DND-41 (cell line): Measurements from ENCODE around the gene FEM1C.

Experiments used
- ATAC-seq: fragments of 200-7000 bp; cut with Tn5 transposase; 3 replicates; pipeline ENCODE4 v1.9.1; 2021; ENCODE audit warnings: low read depth; ENCODE audit not compliant: insufficient read depth
- DNase-seq: peaks from one replicate; pipeline ENCODE4 v3.0.0-alpha.2; 2020
- H2AFZ ChIP-seq: 2 replicates; pipeline ENCODE4 v1.6.0; 2012; ENCODE audit warnings: low read depth, low read length
- H3K27ac ChIP-seq: 2 replicates; pipeline ENCODE4 v1.5.1; 2012; ENCODE audit warnings: low read length, inconsistent platforms
- H3K27me3 ChIP-seq: fragments of 200-600 bp; sonication (generic); 2 replicates; pipeline ENCODE4 v1.6.0; 2012; ENCODE audit warnings: low read length, mild to moderate bottlenecking, inconsistent platforms; ENCODE audit not compliant: insufficient read depth, poor library complexity
- H3K36me3 ChIP-seq: 2 replicates; pipeline ENCODE4 v1.5.1; 2012; ENCODE audit warnings: low read length, inconsistent platforms; ENCODE audit not compliant: insufficient read depth
- H3K4me1 ChIP-seq: 2 replicates; pipeline ENCODE4 v1.5.1; 2012; ENCODE audit warnings: mild to moderate bottlenecking, low read length; ENCODE audit not compliant: insufficient read depth
- H3K4me2 ChIP-seq: 2 replicates; pipeline ENCODE4 v1.6.0; 2012; ENCODE audit warnings: mild to moderate bottlenecking, moderate library complexity, low read length, inconsistent platforms; ENCODE audit not compliant: insufficient read depth
- H3K4me3 ChIP-seq, 2 experiments: fragments of 200-600 bp in 1 of 2; shearing (Covaris generic) in 1 of 2; 2 replicates each; pipeline ENCODE4 v1.5.1; 2012 to 2016; ENCODE audit warnings: inconsistent platforms in 2 of 2, low read length in 2 of 2, mild to moderate bottlenecking in 2 of 2, low read depth in 1 of 2, moderate library complexity in 1 of 2
- H3K79me2 ChIP-seq: 2 replicates; pipeline ENCODE4 v1.6.0; 2012; ENCODE audit warnings: low read length, inconsistent platforms; ENCODE audit not compliant: insufficient read depth
- H3K9ac ChIP-seq: 2 replicates; pipeline ENCODE4 v1.6.0; 2012; ENCODE audit warnings: low read depth, mild to moderate bottlenecking, inconsistent platforms, low read length, moderate library complexity
- H3K9me3 ChIP-seq: 2 replicates; pipeline ENCODE4 v1.5.1; 2012; ENCODE audit warnings: low read length, moderate library complexity, mild to moderate bottlenecking, inconsistent platforms; ENCODE audit not compliant: insufficient read depth, severe bottlenecking
- H4K20me1 ChIP-seq: 2 replicates; pipeline ENCODE4 v1.6.0; 2012; ENCODE audit warnings: low read length; ENCODE audit not compliant: insufficient read depth
- EZH2 ChIP-seq: IDR thresholded peaks from 3 replicates; pipeline ENCODE4 v1.6.1; 2012; ENCODE audit warnings: borderline replicate concordance, low read depth, mild to moderate bottlenecking, moderate library complexity, low read length, inconsistent platforms; ENCODE audit not compliant: severe bottlenecking
- TF ChIP-seq, protein P1 (sequence below): IDR thresholded peaks from 2 replicates; pipeline ENCODE4 v1.5.1; 2012; ENCODE audit warnings: borderline replicate concordance, low read length, moderate library complexity, mild to moderate bottlenecking; ENCODE audit not compliant: poor library complexity, severe bottlenecking; ENCODE audit errors: extremely low read depth

FEM1C gene

DNA sequence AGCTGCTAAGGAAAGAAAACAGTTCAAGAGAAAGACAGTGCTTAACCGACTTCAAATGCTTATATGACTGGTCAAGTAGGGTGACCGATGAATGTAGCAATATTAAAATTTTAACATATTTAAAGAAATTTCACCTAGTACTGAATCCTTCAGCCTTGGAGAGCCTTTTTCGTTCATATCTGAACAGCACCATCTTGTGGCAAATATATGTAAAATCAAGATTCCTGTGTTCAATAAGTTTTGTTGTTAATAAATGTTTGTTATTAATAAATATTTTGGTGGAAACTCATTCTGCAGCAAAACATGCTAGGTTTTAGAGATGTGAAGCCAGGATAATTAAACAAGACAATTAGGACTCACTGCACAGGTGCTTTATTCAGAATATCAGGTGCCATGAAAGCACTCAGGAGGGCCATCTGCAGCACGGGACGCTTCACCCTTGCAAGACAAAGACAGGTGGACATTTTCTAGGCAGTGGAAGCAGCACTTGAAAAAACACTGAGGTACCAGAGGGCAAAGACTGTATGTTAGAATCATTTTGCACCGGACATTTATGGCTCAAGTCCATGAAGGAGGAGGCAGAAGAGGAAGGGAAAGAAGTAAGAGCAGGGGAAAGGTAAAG is 42.1 kb upstream of the FEM1C start:
- DNase-seq (no peak), ATAC-seq (peak; percentile 40; the same call in 1 of the 3 replicates)
- H3K79me2 ChIP-seq = no peaks in the 10 kb centered on the region
- H3K9me3 ChIP-seq = no peaks in the 10 kb centered on the region
- H3K27ac ChIP-seq = no peak overlapping the region
- no peak overlapping the region for H3K9ac ChIP-seq
- H3K36me3 ChIP-seq = no peaks in the 10 kb centered on the region
- no peak overlapping the region for H3K4me3 ChIP-seq
- no peaks in the 10 kb centered on the region for H3K27me3 ChIP-seq
- no peak overlapping the region for H2AFZ ChIP-seq
- no peaks in the 10 kb centered on the region for H3K4me1 ChIP-seq
- H3K4me2 ChIP-seq = no peak overlapping the region
- TF ChIP-seq EZH2 = no peak
- TF ChIP-seq, protein P1, sequence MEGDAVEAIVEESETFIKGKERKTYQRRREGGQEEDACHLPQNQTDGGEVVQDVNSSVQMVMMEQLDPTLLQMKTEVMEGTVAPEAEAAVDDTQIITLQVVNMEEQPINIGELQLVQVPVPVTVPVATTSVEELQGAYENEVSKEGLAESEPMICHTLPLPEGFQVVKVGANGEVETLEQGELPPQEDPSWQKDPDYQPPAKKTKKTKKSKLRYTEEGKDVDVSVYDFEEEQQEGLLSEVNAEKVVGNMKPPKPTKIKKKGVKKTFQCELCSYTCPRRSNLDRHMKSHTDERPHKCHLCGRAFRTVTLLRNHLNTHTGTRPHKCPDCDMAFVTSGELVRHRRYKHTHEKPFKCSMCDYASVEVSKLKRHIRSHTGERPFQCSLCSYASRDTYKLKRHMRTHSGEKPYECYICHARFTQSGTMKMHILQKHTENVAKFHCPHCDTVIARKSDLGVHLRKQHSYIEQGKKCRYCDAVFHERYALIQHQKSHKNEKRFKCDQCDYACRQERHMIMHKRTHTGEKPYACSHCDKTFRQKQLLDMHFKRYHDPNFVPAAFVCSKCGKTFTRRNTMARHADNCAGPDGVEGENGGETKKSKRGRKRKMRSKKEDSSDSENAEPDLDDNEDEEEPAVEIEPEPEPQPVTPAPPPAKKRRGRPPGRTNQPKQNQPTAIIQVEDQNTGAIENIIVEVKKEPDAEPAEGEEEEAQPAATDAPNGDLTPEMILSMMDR = peak; percentile 67
- H4K20me1 ChIP-seq = no peaks in the 10 kb centered on the region

GRCh38 chr5:115585265-115585664 is 40.7 kb upstream of the FEM1C start:
- no peaks in the 10 kb centered on the region for H3K79me2 ChIP-seq
- no peaks in the 10 kb centered on the region for H3K9me3 ChIP-seq
- H3K4me3 ChIP-seq = no peak overlapping the region
- no peak overlapping the region for H3K9ac ChIP-seq
- DNase-seq (no peak), ATAC-seq (no peak)
- no peaks in the 10 kb centered on the region for H4K20me1 ChIP-seq
- no peak overlapping the region for H2AFZ ChIP-seq
- TF ChIP-seq EZH2 = no peak
- TF ChIP-seq, protein P1 = no peak
- H3K27ac ChIP-seq = no peak overlapping the region
- H3K4me2 ChIP-seq = no peak overlapping the region
- no peaks in the 10 kb centered on the region for H3K27me3 ChIP-seq
- no peaks in the 10 kb centered on the region for H3K4me1 ChIP-seq
- H3K36me3 ChIP-seq = no peaks in the 10 kb centered on the region

DNA sequence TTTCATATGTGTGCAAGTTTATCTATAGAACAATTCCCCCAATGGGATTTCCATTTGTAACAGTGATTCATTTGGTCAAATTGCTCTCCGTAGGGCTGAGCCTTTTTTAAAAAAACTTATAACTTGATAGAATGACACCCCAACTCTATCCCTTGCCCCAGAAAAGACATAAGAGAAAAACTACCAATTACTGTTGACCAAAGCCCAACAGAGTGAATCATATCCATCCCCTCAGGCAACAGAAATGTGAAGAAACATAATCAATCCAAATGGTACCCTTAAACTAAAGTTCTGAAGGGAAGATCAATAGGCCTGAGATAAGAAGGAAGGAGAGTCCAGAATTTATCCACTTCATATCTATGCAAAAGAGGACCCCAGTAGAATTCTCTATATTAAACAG is 39.9 kb upstream of the FEM1C start:
- Histone ChIP-seq H3K36me3 (no peaks in the 10 kb centered on the region), H3K27ac (no peak overlapping the region), H3K4me2 (no peak overlapping the region), H3K9me3 (no peaks in the 10 kb centered on the region), H3K27me3 (no peaks in the 10 kb centered on the region), H3K4me1 (no peaks in the 10 kb centered on the region), H3K9ac (no peak overlapping the region), H4K20me1 (no peaks in the 10 kb centered on the region), H3K79me2 (no peaks in the 10 kb centered on the region), H3K4me3 (no peak overlapping the region), H2AFZ (no peak overlapping the region)
- ATAC-seq (no peak), DNase-seq (no peak)
- no peak for TF ChIP-seq EZH2
- TF ChIP-seq, protein P1 = no peak
